Mesothelial cell of epicardium (in vitro differentiated cells): Measurements from ENCODE around the gene PCDHGA3. TPM values are rescaled to one million over a fixed set of nuclear protein-coding genes. Genes with fewer than 3 reads are reported as not detected.

ENCODE experiments used
- DNase-seq, 2 experiments: peaks; one replicate each; pipeline ENCODE4 v3.0.0; 2021; ENCODE audit warnings: low spot score in 2 of 2; ENCODE audit not compliant: unreplicated experiment in 2 of 2
- H3K27ac Mint-ChIP-seq: 2 replicates; pipeline ENCODE4 v1.8.0; 2021; ENCODE audit warnings: mixed read lengths
- H3K27me3 Mint-ChIP-seq: 2 replicates; pipeline ENCODE4 v1.8.0; 2021; ENCODE audit warnings: low read depth, mixed read lengths
- H3K36me3 Mint-ChIP-seq: 2 replicates; pipeline ENCODE4 v1.8.0; 2021; ENCODE audit warnings: mixed read lengths
- H3K4me1 Mint-ChIP-seq: 2 replicates; pipeline ENCODE4 v1.8.0; 2021; ENCODE audit warnings: mixed read lengths
- H3K4me3 Mint-ChIP-seq: 2 replicates; pipeline ENCODE4 v1.8.0; 2021; ENCODE audit warnings: mild to moderate bottlenecking, moderate library complexity, mixed read lengths
- H3K9me3 Mint-ChIP-seq: 2 replicates; pipeline ENCODE4 v1.8.0; 2021; ENCODE audit warnings: mixed read lengths
- total RNA-seq: library from RNA; stranded (reverse); gene quantifications from 3 replicates; pipeline ENCODE4 v1.2.1, GENCODE V29; 2021
- TF ChIP-seq, protein P1 (sequence below): fragments of 200-600 bp; sonication (generic); IDR thresholded peaks from one replicate; pipeline ENCODE4 v1.5.0; 2021; ENCODE audit warnings: antibody characterized with exemption; ENCODE audit not compliant: unreplicated experiment

The PCDHGA3 gene
- total RNA-seq, 1 donor from 2014 or later, result 0.13 TPM

DNA sequence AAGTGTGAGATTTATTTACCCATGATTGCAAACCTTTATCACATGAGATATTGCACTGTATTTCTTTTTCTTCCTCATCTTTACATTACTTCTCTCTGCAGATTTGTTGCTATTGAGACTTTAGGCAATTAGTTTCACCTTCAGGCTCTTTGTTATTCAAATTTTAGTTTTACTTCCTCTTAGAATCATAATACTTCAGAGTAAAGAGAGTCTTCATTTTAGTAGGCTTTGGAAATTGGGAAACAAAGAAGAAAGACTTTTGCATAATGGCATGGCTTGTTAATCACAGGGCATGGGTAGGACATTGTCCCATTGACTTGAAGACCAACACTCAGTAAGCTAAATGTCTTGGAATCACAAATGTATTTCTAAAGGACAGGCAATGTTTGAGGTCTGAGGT is 19.1 kb downstream of the PCDHGA3 start:
- Mint-ChIP-seq H3K27ac (no peak overlapping the region), H3K27me3 (no peaks in the 10 kb centered on the region), H3K9me3 (peaks cover 55% of the 10 kb centered on the region), H3K4me1 (no peaks in the 10 kb centered on the region), H3K36me3 (peaks cover 16% of the 10 kb centered on the region), H3K4me3 (no peak overlapping the region)
- TF ChIP-seq, protein P1, sequence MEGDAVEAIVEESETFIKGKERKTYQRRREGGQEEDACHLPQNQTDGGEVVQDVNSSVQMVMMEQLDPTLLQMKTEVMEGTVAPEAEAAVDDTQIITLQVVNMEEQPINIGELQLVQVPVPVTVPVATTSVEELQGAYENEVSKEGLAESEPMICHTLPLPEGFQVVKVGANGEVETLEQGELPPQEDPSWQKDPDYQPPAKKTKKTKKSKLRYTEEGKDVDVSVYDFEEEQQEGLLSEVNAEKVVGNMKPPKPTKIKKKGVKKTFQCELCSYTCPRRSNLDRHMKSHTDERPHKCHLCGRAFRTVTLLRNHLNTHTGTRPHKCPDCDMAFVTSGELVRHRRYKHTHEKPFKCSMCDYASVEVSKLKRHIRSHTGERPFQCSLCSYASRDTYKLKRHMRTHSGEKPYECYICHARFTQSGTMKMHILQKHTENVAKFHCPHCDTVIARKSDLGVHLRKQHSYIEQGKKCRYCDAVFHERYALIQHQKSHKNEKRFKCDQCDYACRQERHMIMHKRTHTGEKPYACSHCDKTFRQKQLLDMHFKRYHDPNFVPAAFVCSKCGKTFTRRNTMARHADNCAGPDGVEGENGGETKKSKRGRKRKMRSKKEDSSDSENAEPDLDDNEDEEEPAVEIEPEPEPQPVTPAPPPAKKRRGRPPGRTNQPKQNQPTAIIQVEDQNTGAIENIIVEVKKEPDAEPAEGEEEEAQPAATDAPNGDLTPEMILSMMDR, result no peak
- DNase-seq, result no peak

- peaks cover 59% of the 10 kb centered on the region for H3K9me3 Mint-ChIP-seq
- DNase-seq, result no peak
- H3K4me3 Mint-ChIP-seq, result no peak within 1 kb of the TSS
- H3K27ac Mint-ChIP-seq, result no peak within 1 kb of the TSS
- no peaks in the 10 kb centered on the region for H3K4me1 Mint-ChIP-seq
- TF ChIP-seq, protein P1, result no peak
- H3K27me3 Mint-ChIP-seq, result no peaks in the 10 kb centered on the region
- H3K36me3 Mint-ChIP-seq, result peaks cover 14% of the 10 kb centered on the region
Observed at GRCh38 chr5:141363952-141364660, 20.5 kb downstream of the PCDHGA3 start, which contains the start of gene PCDHGA5. PCDHGA5 (plus strand) TSS chr5:141364162; CDS start chr5:141364331, 169 bp downstream.

- peaks cover 58% of the 10 kb centered on the region for H3K9me3 Mint-ChIP-seq
- no peak overlapping the region for H3K27ac Mint-ChIP-seq
- peaks cover 11% of the 10 kb centered on the region for H3K36me3 Mint-ChIP-seq
- H3K27me3 Mint-ChIP-seq, result no peaks in the 10 kb centered on the region
- H3K4me1 Mint-ChIP-seq, result no peaks in the 10 kb centered on the region
- no peak for DNase-seq
- H3K4me3 Mint-ChIP-seq, result no peak overlapping the region
- TF ChIP-seq, protein P1, result no peak
Observed at GRCh38 chr5:141366016-141366896, 22.6 kb downstream of the PCDHGA3 start.

DNA sequence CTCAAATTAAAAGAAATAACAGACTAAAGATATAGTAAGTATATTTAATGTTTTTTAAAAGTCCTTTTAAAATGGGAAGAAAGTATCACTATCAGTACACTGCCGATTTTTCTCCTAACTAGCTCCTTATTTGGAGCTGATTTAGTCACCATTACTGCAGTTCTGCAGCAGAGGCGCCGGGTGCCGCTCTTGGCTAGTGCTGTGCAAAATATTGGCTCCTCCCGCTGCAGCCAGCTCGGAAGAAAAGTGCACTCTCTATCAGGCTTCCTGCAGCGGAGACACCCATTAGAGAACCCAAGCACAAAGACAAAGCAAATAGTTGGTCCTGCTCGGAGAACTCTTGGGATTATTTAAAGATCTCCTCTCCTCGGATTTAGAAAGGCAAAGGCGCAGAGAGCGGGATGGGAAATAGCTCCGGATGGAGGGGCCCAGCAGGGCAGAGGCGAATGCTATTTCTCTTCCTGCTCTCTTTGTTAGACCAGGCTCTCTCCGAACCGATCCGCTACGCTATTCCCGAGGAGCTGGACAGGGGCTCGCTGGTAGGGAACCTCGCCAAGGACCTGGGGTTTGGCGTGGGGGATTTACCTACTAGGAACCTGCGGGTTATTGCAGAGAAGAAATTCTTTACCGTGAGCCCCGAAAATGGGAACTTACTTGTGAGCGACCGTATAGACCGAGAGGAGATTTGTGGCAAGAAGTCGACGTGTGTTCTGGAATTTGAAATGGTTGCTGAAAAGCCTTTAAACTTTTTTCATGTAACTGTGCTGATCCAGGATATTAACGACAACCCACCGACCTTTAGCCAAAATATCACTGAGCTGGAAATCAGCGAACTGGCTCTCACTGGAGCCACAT is 26.6 kb downstream of the PCDHGA3 start, which contains the start of gene PCDHGB3:
Gene PCDHGB3, plus strand, starts transcription at position 249 of the 855 bp plus-strand sequence. Its CDS starts 153 bp downstream, at position 402.
- TF ChIP-seq, protein P1, result no peak
- DNase-seq, result no peak
- H3K27ac Mint-ChIP-seq, result no peak within 1 kb of the TSS
- no peaks in the 10 kb centered on the region for H3K27me3 Mint-ChIP-seq
- H3K9me3 Mint-ChIP-seq, result peaks cover 72% of the 10 kb centered on the region
- no peaks in the 10 kb centered on the region for H3K4me1 Mint-ChIP-seq
- H3K4me3 Mint-ChIP-seq, result no peak within 1 kb of the TSS
- peaks cover 9% of the 10 kb centered on the region for H3K36me3 Mint-ChIP-seq
